Measurements from ENCODE around the gene NT5C2.
"Not testable (repeated sequence)": the region's sequence is repeated elsewhere in the genome, so short reads cannot be mapped to it uniquely, and the experiment has no call there.

Gene NT5C2

DNA sequence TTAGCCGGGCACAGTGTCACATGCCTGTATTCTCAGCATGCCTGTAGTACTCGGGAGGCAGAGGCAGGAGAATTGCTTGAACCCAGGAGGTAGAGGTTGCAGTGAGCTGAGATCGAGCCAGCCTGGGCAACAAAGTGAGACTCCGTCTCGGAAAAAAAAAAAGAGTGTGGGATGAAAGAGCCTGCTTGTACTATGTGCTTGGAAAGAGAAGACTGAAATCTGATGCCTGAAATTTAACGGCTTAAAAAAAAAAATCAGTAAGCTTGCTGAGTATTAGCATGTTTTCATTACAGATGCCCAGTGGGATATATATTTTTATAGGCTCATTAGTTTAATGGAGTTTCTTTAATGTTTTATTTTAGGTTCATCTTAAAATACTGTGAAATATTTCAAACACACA is 4.2 kb downstream of the NT5C2 start:
- H3K4me1 ChIP-seq (ENCODE audit: control insufficient read depth, low read length), result peaks cover 72% of the 10 kb centered on the region

DNA sequence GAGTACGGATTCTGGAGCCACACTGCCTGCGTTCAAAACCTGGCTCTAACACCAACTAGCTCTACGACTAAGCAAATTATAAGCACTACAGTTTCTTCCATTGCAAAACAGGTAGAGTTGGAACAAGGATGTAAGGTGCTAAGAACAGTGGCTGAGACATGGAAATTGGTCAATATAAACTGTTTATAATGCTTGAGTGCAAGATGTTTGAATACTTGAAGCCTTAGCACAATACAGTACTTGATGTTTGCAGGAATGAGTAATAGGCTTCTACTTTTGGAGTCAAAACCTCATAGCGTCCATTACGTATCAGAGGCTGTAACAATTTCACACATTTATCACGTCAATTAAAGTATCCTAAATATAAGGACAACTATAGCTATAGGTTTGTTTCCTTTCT is 6.9 kb downstream of the NT5C2 start:
- H4K20me1 ChIP-seq (ENCODE audit: control insufficient read depth, insufficient read depth, low read depth, low read length), result 0 out of 2 replicates have a peak, but pooled peaks cover 6% of the 10 kb centered on the region
- H3K27ac ChIP-seq (ENCODE audit: low read depth, low read length), result peak overlapping the region; percentile 97
- H3K27me3 ChIP-seq (ENCODE audit: control insufficient read depth, low read length), result no peaks in the 10 kb centered on the region
- no peaks in the 10 kb centered on the region for H3K9me3 ChIP-seq (ENCODE audit: control insufficient read depth, insufficient read depth, low read length)
- H3K79me2 ChIP-seq (ENCODE audit: control insufficient read depth, low read length), result peaks cover 98% of the 10 kb centered on the region
- peak overlapping the region; percentile 42 for H3K4me3 ChIP-seq (ENCODE audit: low read length)
- peaks cover 31% of the 10 kb centered on the region for H3F3A ChIP-seq (ENCODE audit: control insufficient read depth, insufficient read depth)
- H3K36me3 ChIP-seq (ENCODE audit: control insufficient read depth, low read length), result peaks cover 50% of the 10 kb centered on the region
- peak overlapping the region; percentile 74 for H3K4me2 ChIP-seq (ENCODE audit: low read length)
- H3K4me1 ChIP-seq (ENCODE audit: control insufficient read depth, low read length), result peaks cover 86% of the 10 kb centered on the region
- TF ChIP-seq EZH2phosphoT487 (IDR thresholded peaks at IDR 0.05; ENCODE audit: borderline replicate concordance, low read length), result no peak
- TF ChIP-seq, protein P1, sequence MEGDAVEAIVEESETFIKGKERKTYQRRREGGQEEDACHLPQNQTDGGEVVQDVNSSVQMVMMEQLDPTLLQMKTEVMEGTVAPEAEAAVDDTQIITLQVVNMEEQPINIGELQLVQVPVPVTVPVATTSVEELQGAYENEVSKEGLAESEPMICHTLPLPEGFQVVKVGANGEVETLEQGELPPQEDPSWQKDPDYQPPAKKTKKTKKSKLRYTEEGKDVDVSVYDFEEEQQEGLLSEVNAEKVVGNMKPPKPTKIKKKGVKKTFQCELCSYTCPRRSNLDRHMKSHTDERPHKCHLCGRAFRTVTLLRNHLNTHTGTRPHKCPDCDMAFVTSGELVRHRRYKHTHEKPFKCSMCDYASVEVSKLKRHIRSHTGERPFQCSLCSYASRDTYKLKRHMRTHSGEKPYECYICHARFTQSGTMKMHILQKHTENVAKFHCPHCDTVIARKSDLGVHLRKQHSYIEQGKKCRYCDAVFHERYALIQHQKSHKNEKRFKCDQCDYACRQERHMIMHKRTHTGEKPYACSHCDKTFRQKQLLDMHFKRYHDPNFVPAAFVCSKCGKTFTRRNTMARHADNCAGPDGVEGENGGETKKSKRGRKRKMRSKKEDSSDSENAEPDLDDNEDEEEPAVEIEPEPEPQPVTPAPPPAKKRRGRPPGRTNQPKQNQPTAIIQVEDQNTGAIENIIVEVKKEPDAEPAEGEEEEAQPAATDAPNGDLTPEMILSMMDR (IDR thresholded peaks at IDR 0.05; ENCODE audit: low read depth, low read length, poor library complexity, severe bottlenecking), result no peak
- no peaks in the 10 kb centered on the region for H3K9me2 ChIP-seq (replicated peaks; ENCODE audit: control insufficient read depth, low read length)

More for the DNA sequence above, 4.2 kb downstream of the NT5C2 start:
- no peak overlapping the region for H3K4me2 ChIP-seq (ENCODE audit: low read length)
- peaks cover 63% of the 10 kb centered on the region for H3K36me3 ChIP-seq (ENCODE audit: control insufficient read depth, low read length)
- no peaks in the 10 kb centered on the region for H3K27me3 ChIP-seq (ENCODE audit: control insufficient read depth, low read length)
- H3K9me2 ChIP-seq (replicated peaks; ENCODE audit: control insufficient read depth, low read length), result no peaks in the 10 kb centered on the region
- H4K20me1 ChIP-seq (ENCODE audit: control insufficient read depth, insufficient read depth, low read depth, low read length), result peaks cover 16% of the 10 kb centered on the region; the same call in 1 of the 2 replicates
- H3F3A ChIP-seq (ENCODE audit: control insufficient read depth, insufficient read depth), result peaks cover 16% of the 10 kb centered on the region
- H3K79me2 ChIP-seq (ENCODE audit: control insufficient read depth, low read length), result peaks cover 97% of the 10 kb centered on the region
- H3K27ac ChIP-seq (ENCODE audit: low read depth, low read length), result no peak overlapping the region
- TF ChIP-seq, protein P1 (IDR thresholded peaks at IDR 0.05; ENCODE audit: low read depth, low read length, poor library complexity, severe bottlenecking), result no peak
- H3K4me3 ChIP-seq (ENCODE audit: low read length), result no peak overlapping the region
- H3K9me3 ChIP-seq (ENCODE audit: control insufficient read depth, insufficient read depth, low read length), result no peaks in the 10 kb centered on the region

DNA sequence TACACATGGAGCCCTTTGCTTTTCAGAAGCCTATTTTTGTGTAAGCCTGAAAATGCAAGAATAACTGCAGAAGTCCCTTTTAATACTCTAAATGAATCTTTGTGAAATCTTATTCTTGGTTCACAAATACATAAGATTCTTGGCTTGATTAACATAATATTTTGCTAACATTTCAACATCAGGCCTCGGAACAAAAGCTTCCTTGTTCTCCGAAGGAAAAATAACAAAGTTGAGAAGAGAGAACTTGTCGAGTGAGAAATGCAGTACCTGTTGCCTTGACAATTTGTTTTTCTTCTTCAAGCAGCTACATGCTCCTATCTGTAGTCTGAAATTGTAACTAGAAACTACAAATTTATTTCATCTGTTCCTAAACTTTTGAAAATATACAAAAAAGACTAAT is 8.5 kb downstream of the NT5C2 start:
- peaks cover 54% of the 10 kb centered on the region for H3K36me3 ChIP-seq (ENCODE audit: control insufficient read depth, low read length)
- peaks cover 98% of the 10 kb centered on the region for H3K79me2 ChIP-seq (ENCODE audit: control insufficient read depth, low read length)
- TF ChIP-seq, protein P1 (IDR thresholded peaks at IDR 0.05; ENCODE audit: low read depth, low read length, poor library complexity, severe bottlenecking), result no peak
- no peak for TF ChIP-seq EZH2phosphoT487 (IDR thresholded peaks at IDR 0.05; ENCODE audit: borderline replicate concordance, low read length)
- peak overlapping the region; percentile 42 for H3K4me3 ChIP-seq (ENCODE audit: low read length)
- no peaks in the 10 kb centered on the region for H3K27me3 ChIP-seq (ENCODE audit: control insufficient read depth, low read length)
- H3K9me2 ChIP-seq (replicated peaks; ENCODE audit: control insufficient read depth, low read length), result no peaks in the 10 kb centered on the region
- H3K4me2 ChIP-seq (ENCODE audit: low read length), result peak overlapping the region; percentile 74
- H3K27ac ChIP-seq (ENCODE audit: low read depth, low read length), result peak overlapping the region; percentile 97
- peaks cover 36% of the 10 kb centered on the region for H3F3A ChIP-seq (ENCODE audit: control insufficient read depth, insufficient read depth)
- H3K9me3 ChIP-seq (ENCODE audit: control insufficient read depth, insufficient read depth, low read length), result no peaks in the 10 kb centered on the region
- H4K20me1 ChIP-seq (ENCODE audit: control insufficient read depth, insufficient read depth, low read depth, low read length), result no peaks in the 10 kb centered on the region
- peaks cover 89% of the 10 kb centered on the region for H3K4me1 ChIP-seq (ENCODE audit: control insufficient read depth, low read length)

DNA sequence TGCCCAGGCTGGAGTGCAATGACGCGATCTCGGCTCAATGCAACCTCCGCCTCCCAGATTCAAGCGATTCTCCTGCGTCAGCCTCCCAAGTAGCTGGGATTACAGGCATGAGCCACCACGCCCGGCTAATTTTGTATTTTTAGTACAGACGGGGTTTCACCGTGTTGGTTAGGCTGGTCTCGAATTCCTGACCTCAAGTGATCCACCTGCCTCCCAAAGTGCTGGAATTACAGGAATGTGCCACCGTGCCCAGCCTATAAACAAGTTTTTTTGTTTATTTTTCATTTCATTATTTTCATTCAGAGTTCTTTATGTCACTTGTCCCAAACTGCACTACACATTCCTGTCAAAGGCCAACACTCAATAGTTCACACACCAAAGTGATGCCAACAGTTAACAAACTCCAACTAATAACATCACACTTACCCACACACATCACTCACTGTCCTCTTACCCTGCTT is 9.1 kb downstream of the NT5C2 start:
- Histone ChIP-seq H3K36me3 (ENCODE audit: control insufficient read depth, low read length) (peaks cover 59% of the 10 kb centered on the region), H3K4me2 (ENCODE audit: low read length) (peak overlapping the region; percentile 74), H3K4me1 (ENCODE audit: control insufficient read depth, low read length) (peaks cover 93% of the 10 kb centered on the region), H3K4me3 (ENCODE audit: low read length) (peak overlapping the region; percentile 42), H3K79me2 (ENCODE audit: control insufficient read depth, low read length) (peaks cover 98% of the 10 kb centered on the region), H3K27ac (ENCODE audit: low read depth, low read length) (peak overlapping the region; percentile 97), H3F3A (ENCODE audit: control insufficient read depth, insufficient read depth) (peaks cover 36% of the 10 kb centered on the region)
- not testable (repeated sequence) for H3K27me3 ChIP-seq (ENCODE audit: control insufficient read depth, low read length); H3K9me2 ChIP-seq (replicated peaks; ENCODE audit: control insufficient read depth, low read length); H4K20me1 ChIP-seq (ENCODE audit: control insufficient read depth, insufficient read depth, low read depth, low read length); H3K9me3 ChIP-seq (ENCODE audit: control insufficient read depth, insufficient read depth, low read length)
